GM23248 (cell line): Measurements from ENCODE around the gene MAGOHB. TPM values are rescaled to one million over a fixed set of nuclear protein-coding genes. Genes with fewer than 3 reads are reported as not detected.
A peak's percentile ranks its signal among the peaks of the same experiment; 100 is the strongest.

Experiments
- DNase-seq: peaks from one replicate; pipeline ENCODE4 v3.0.0-alpha.2; 2015
- H2AFZ ChIP-seq: fragments of 200-600 bp; sonication (generic); 2 replicates; pipeline ENCODE4 v1.6.1; 2016; ENCODE audit warnings: antibody characterized with exemption
- H3F3A ChIP-seq: fragments of 200-600 bp; sonication (generic); 2 replicates; pipeline ENCODE4 v1.6.1; 2016; ENCODE audit warnings: mild to moderate bottlenecking, antibody characterized with exemption, mixed run types; ENCODE audit not compliant: insufficient read depth
- H3K27ac ChIP-seq: fragments of 200-600 bp; sonication (generic); 2 replicates; pipeline ENCODE4 v1.5.1; 2016; ENCODE audit warnings: mild to moderate bottlenecking
- H3K27me3 ChIP-seq: fragments of 200-600 bp; sonication (generic); replicated peaks from 2 replicates; pipeline ENCODE4 v1.6.1; 2016; ENCODE audit warnings: mild to moderate bottlenecking; ENCODE audit not compliant: insufficient read depth
- H3K36me3 ChIP-seq: fragments of 200-600 bp; sonication (generic); 2 replicates; pipeline ENCODE4 v1.6.1; 2016; ENCODE audit warnings: low read depth, mild to moderate bottlenecking
- H3K4me1 ChIP-seq: fragments of 200-600 bp; sonication (generic); 2 replicates; pipeline ENCODE4 v1.6.1; 2016; ENCODE audit warnings: mild to moderate bottlenecking; ENCODE audit not compliant: insufficient read depth
- H3K4me2 ChIP-seq: fragments of 200-600 bp; sonication (generic); one replicate; pipeline ENCODE4 v1.6.1; 2016; ENCODE audit warnings: mild to moderate bottlenecking; ENCODE audit not compliant: unreplicated experiment
- H3K4me3 ChIP-seq: fragments of 200-600 bp; sonication (generic); 2 replicates; pipeline ENCODE4 v1.5.1; 2016; ENCODE audit warnings: mild to moderate bottlenecking
- H3K79me2 ChIP-seq: fragments of 200-600 bp; sonication (generic); 2 replicates; pipeline ENCODE4 v1.6.1; 2016; ENCODE audit warnings: mild to moderate bottlenecking; ENCODE audit not compliant: insufficient read depth
- H3K9ac ChIP-seq: fragments of 200-600 bp; sonication (generic); 2 replicates; pipeline ENCODE4 v1.6.1; 2016; ENCODE audit warnings: mild to moderate bottlenecking
- H3K9me2 ChIP-seq: fragments of 200-600 bp; sonication (generic); 2 replicates; pipeline ENCODE4 v1.6.1; 2016; ENCODE audit warnings: mixed run types, mild to moderate bottlenecking, moderate library complexity; ENCODE audit not compliant: insufficient read depth
- H3K9me3 ChIP-seq: fragments of 200-600 bp; sonication (generic); one replicate; pipeline ENCODE4 v1.6.1; 2017; ENCODE audit warnings: low read depth
- H4K20me1 ChIP-seq: fragments of 200-600 bp; sonication (generic); 2 replicates; pipeline ENCODE4 v1.6.0; 2016; ENCODE audit not compliant: insufficient read depth
- EZH2 ChIP-seq: fragments of 200-600 bp; sonication (generic); IDR thresholded peaks from 2 replicates; pipeline ENCODE4 v1.6.1; 2018; ENCODE audit warnings: antibody characterized with exemption, mild to moderate bottlenecking; ENCODE audit not compliant: insufficient read depth, poor library complexity, severe bottlenecking
- EZH2phosphoT487 ChIP-seq: fragments of 200-600 bp; sonication (generic); IDR thresholded peaks from 2 replicates; pipeline ENCODE4 v1.6.1; 2018; ENCODE audit warnings: antibody characterized with exemption, moderate library complexity, mild to moderate bottlenecking, low read depth; ENCODE audit not compliant: insufficient read depth
- WGBS, 2 experiments: methylation state at CpG; one replicate each; pipeline ENCODE4 v1.1.6; 2015 to 2017; ENCODE audit warnings: low lambda C conversion rate in 2 of 2, low coverage in 1 of 2; ENCODE audit errors: missing lambda C conversion rate in 2 of 2; 5-methylcytosine and 5-hydroxymethylcytosine counted together
- in situ Hi-C: fragments of 300-500 bp; cut with MboI; formaldehyde crosslinking; loops from 2 replicates; pipeline ENCODE4 v1.15.0; 2020
- polyA plus RNA-seq: library from polyadenylated mRNA; unstranded; fragments of >200 nt; fragmentation: Nextera tagmentation; extraction: Ambion mirVana; gene quantifications from 2 replicates; pipeline ENCODE4 v1.2.1, GENCODE V29; 2016
- total RNA-seq: library from RNA; depleted of rRNA; stranded (reverse); fragments of >200 nt; shearing (Covaris generic); gene quantifications from 2 replicates; pipeline ENCODE4 v1.2.3, GENCODE V29; 2014

The MAGOHB gene
- total and polyA plus RNA-seq, 2 experiments from 2014 or later = 16.6 to 78.0 TPM

DNA sequence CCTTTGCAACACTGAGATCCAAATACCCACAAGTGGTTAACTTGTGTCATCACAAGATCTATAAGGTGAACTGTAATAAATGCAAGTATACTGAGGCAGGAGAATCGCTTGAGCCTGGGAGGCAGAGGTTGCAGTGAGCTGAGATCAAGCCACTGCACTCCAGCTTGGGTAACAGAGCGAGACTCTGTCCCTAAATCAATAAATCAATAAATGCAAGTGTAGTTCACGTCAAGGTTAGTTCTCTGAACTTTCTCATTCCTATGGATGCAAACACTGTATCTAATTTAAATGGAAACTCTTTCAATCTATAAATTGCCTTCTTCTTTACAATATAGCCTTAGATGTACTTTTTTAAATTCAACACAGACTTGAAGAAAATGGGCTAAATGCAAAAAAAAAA is 3.2 kb downstream of the MAGOHB start:
- Histone ChIP-seq H2AFZ (no peak overlapping the region), H3K9me3 (no peaks in the 10 kb centered on the region), H4K20me1 (no peaks in the 10 kb centered on the region), H3K4me3 (no peak overlapping the region), H3K9me2 (no peaks in the 10 kb centered on the region), H3K4me1 (peaks cover 23% of the 10 kb centered on the region), H3K4me2 (no peak overlapping the region), H3F3A (no peaks in the 10 kb centered on the region), H3K36me3 (peaks cover 43% of the 10 kb centered on the region), H3K27ac (no peak overlapping the region), H3K79me2 (peaks cover 41% of the 10 kb centered on the region), H3K27me3 (no peaks in the 10 kb centered on the region), H3K9ac (no peak overlapping the region)
- WGBS, 2 experiments = 82 to 86% methylated on average over 3 of the region's 3 CpGs
- TF ChIP-seq EZH2phosphoT487 (no peak), EZH2 (no peak)
- DNase-seq = no peak
- in situ Hi-C loops = no loop called here

DNA sequence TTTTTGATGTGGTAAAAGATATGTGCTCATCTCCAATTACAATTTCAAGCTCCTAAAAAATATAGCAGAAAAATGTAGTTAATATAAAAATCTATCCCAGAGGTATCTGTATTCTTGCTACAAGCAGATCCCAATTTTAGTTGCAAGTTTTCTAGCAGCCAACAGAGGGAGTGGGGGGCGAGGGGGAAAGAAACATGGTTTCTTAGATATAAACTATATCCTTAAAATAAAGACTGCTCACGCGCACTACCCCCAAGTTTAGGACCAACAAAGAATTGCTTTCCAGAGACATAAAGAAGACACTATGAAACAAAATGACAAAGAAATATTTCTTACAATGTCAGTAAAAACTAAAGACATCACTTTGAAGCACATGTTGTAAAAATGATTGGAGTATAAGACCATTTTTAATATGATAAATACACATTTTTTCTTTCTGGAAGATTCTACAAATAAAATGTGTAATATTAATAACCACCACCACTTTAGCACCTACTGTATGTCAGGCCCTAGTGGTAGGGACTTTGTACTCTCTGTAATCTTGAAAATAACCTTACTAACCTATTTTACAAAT is 5.4 kb downstream of the MAGOHB start:
- Histone ChIP-seq H3K27me3 (no peaks in the 10 kb centered on the region), H3F3A (no peaks in the 10 kb centered on the region), H2AFZ (no peak overlapping the region), H3K27ac (no peak overlapping the region), H3K9me2 (no peaks in the 10 kb centered on the region), H3K4me3 (no peak overlapping the region), H3K36me3 (peaks cover 47% of the 10 kb centered on the region), H3K79me2 (peaks cover 37% of the 10 kb centered on the region), H3K4me1 (peaks cover 17% of the 10 kb centered on the region; the same call in 1 of the 2 replicates), H3K9ac (no peak overlapping the region), H3K4me2 (no peak overlapping the region), H3K9me3 (no peaks in the 10 kb centered on the region), H4K20me1 (no peaks in the 10 kb centered on the region)
- 73 to 74% methylated on average over 3 of the region's 3 CpGs for WGBS, 2 experiments
- peak; percentile 55 for DNase-seq
- in situ Hi-C loops = no loop called here
- no peak for TF ChIP-seq EZH2
- TF ChIP-seq EZH2phosphoT487 = no peak

DNA sequence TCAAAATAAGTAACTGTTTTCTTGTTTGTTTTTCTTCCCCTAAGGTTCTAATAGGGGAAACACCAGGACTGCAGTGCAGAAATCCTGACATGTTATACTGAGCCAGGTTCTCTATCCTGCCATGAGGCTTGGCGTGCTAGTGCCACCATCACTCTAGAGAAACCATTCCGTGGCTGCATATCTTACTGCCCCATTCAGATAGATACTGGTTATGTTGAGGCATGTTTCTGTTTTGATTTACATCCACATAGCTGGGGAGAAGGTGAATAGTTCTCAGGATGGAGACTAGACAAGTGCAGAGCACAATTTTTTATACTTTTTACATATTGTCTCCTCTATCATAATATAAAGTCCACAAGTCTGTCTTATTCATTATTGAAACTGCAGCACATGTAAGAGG is 11.5 kb downstream of the MAGOHB start:
- peaks cover 13% of the 10 kb centered on the region for H3K36me3 ChIP-seq
- no peak overlapping the region for H3K27ac ChIP-seq
- no peaks in the 10 kb centered on the region for H3K9me3 ChIP-seq
- in situ Hi-C loops = no loop called here
- no peaks in the 10 kb centered on the region for H3K27me3 ChIP-seq
- no peak overlapping the region for H2AFZ ChIP-seq
- no peaks in the 10 kb centered on the region for H3K4me1 ChIP-seq
- no peak overlapping the region for H3K4me3 ChIP-seq
- no peaks in the 10 kb centered on the region for H3F3A ChIP-seq
- TF ChIP-seq EZH2phosphoT487 (no peak), EZH2 (no peak)
- 95 to 98% methylated on average over 2 of the region's 2 CpGs for WGBS, 2 experiments
- no peak overlapping the region for H3K4me2 ChIP-seq
- DNase-seq = no peak
- H3K9me2 ChIP-seq = no peaks in the 10 kb centered on the region
- H3K9ac ChIP-seq = no peak overlapping the region
- H3K79me2 ChIP-seq = no peaks in the 10 kb centered on the region
- H4K20me1 ChIP-seq = no peaks in the 10 kb centered on the region

DNA sequence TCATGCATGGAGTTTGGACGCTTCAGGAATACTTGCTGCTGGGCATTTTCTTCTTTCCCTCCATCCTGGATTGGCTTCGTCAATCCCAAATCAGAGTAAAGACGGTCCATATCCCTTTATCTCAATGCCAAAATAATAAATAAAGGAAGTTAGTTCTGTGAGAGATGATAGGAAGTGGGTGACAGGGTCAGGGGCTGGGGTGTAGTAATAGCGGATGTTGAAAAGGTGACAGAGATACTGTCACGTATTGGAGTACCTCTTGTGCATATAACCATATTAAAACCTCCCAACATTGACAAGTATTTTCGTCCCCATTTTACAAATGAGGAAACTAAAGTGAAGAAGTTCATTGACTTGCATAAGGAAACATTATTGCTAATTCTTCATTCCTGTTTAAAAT is 12.4 kb downstream of the MAGOHB start:
- Histone ChIP-seq H3K9ac (no peak overlapping the region), H2AFZ (no peak overlapping the region), H3K9me3 (no peaks in the 10 kb centered on the region), H3K4me1 (no peaks in the 10 kb centered on the region), H4K20me1 (no peaks in the 10 kb centered on the region), H3K36me3 (peaks cover 4% of the 10 kb centered on the region; the same call in 1 of the 2 replicates), H3K9me2 (no peaks in the 10 kb centered on the region), H3K4me3 (no peak overlapping the region), H3K4me2 (no peak overlapping the region), H3K27me3 (no peaks in the 10 kb centered on the region), H3K79me2 (no peaks in the 10 kb centered on the region), H3K27ac (no peak overlapping the region), H3F3A (no peaks in the 10 kb centered on the region)
- in situ Hi-C loops = no loop called here
- WGBS, 2 experiments = 93% methylated on average over 6 of the region's 6 CpGs
- TF ChIP-seq EZH2phosphoT487 = no peak
- TF ChIP-seq EZH2 = no peak
- no peak for DNase-seq

DNA sequence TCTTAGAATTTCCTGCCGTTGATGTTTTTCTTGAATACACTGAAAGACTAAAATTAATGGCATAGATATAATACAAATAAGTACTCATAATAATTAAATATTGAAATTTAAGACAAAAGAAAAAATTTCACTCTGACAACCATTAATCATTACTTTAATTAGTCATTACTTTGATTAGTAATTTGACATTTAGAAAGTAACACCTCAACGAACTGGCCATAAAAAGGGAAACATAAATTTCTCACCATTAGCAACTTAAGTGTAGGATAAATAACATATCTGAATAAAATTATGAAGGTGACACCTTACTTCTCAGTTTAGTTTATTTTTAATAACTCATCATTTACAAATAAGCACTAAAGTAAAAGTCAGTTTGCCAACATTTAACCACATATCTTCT is 17.5 kb downstream of the MAGOHB start:
- Histone ChIP-seq H3K9me2 (no peaks in the 10 kb centered on the region), H3K4me2 (no peak overlapping the region), H3K9me3 (no peaks in the 10 kb centered on the region), H3K4me1 (no peaks in the 10 kb centered on the region), H3K36me3 (0 out of 2 replicates have a peak, but pooled peaks cover 3% of the 10 kb centered on the region), H3K27me3 (no peaks in the 10 kb centered on the region), H3K4me3 (no peak overlapping the region), H3K79me2 (no peaks in the 10 kb centered on the region), H3K9ac (no peak overlapping the region), H4K20me1 (no peaks in the 10 kb centered on the region), H2AFZ (no peak overlapping the region), H3F3A (no peaks in the 10 kb centered on the region), H3K27ac (no peak overlapping the region)
- no peak for DNase-seq
- no peak for TF ChIP-seq EZH2
- 76 to 82% methylated on average over 2 of the region's 2 CpGs for WGBS, 2 experiments
- in situ Hi-C loops = no loop called here
